GM18508 (cell line): ENCODE measurements around the gene TMOD4.
A peak's percentile ranks its signal among the peaks of the same experiment; 100 is the strongest.
"Not testable (repeated sequence)": the region's sequence is repeated elsewhere in the genome, so short reads cannot be mapped to it uniquely, and the experiment has no call there.

Experiments
- ATAC-seq: cut with Tn5 transposase; IDR thresholded peaks from one replicate; pipeline ENCODE4 v1.9.1; 2021; ENCODE audit warnings: moderate number of reproducible peaks; ENCODE audit not compliant: insufficient read depth, unreplicated experiment

The TMOD4 gene

GRCh38 chr1:151175863-151176262 lies at the start of gene TMOD4:
TSS of gene TMOD4 (minus strand) at chr1:151175981. CDS start at chr1:151174875, 1,106 bp downstream.
- no peak for ATAC-seq

DNA sequence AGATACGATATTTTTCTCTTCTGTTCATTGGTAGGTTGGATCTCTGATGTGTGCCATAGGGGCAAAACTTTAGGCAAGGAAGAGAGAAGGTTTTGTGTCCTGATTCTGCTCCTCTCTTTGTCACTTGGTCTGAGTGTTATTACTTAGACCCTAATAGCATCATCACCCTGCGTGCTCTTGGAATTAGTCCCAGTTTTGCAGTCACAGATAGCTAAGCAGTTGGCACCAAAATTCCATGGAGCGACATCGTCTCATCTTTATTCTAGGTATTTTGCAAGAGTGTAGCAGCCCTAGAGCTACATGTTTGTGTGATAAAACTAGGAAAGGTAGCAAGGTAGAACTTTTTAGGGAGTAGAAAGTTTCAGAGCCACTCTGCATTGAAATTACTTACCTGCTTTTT lies 46.3 kb upstream of the TMOD4 start:
- no peak for ATAC-seq

DNA sequence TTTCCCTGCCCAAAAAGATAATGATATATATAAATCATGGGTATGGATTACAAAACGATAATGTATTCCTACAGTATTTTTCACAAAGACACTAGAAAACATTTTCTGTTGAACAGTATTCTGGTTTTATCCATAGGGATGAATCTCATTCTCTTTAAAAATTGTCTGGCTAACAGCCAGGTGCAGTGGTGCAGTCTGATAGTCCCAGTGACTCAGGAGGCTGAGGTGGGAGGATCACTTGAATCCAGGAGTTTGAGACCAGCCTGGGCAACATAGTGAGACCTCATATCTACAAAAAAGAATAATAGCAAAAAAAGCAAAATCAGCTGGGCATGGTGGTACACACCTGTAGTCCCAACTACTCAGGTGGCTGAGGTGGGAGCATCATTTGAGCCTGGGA lies 45.8 kb upstream of the TMOD4 start:
- no peak for ATAC-seq

GRCh38 chr1:151213560-151213959 lies 37.8 kb upstream of the TMOD4 start:
- no peak for ATAC-seq

DNA sequence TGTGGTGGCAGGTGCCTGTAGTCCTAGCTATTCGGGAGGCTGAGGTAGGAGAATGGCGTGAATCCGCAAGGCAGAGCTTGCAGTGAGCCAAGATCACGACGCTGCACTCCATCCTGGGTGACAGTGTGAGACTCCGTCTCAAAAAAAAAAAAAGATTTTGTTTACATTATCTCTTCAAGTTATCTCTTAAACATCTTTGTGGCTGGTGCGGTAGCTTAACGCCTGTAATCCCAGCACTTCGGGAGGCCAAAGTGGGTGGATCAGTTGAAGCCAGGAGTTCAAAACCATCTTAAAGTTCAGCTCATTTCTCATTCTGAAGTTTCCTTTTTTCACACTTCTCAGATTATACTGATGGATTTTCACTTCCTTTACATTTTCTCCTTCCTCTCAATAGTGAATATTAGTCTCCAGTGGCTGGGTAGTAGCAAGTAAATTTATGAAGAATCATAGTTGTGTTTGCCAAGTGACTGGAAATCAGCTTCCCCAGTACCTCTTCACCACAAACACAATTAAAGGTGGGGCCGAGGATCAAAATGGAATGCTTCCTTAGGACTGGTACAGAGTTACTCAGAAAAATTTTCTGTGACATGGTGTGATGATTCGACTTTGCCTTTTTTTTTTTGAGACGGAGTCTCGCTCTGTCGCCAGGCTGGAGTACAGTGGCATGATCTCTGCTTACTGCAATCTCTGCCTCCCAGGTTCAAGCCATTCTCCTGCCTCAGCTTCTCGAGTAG lies 36.4 kb upstream of the TMOD4 start:
- ATAC-seq = no peak

DNA sequence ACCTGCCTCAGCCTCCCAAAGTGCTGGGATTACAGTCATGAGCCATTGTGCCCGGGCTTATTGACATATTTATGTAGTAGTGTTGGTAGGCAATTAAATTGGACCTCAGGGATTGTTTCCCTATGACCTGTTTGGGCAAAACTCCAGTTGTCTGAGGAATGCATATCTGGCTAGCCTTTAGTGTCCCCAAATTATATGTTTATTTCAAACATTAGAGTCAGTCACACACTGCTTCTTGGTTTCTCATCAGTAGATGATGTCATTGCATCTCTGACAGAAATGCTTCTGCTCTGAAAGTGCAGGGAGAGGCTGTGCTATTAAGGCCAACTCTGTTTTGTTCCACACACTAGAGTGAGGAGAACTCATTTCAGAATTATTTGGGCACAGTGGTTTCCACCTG lies 35.0 kb upstream of the TMOD4 start:
- ATAC-seq = no peak

GRCh38 chr1:151205381-151205965 lies 29.7 kb upstream of the TMOD4 start:
- ATAC-seq = not testable (repeated sequence)

DNA sequence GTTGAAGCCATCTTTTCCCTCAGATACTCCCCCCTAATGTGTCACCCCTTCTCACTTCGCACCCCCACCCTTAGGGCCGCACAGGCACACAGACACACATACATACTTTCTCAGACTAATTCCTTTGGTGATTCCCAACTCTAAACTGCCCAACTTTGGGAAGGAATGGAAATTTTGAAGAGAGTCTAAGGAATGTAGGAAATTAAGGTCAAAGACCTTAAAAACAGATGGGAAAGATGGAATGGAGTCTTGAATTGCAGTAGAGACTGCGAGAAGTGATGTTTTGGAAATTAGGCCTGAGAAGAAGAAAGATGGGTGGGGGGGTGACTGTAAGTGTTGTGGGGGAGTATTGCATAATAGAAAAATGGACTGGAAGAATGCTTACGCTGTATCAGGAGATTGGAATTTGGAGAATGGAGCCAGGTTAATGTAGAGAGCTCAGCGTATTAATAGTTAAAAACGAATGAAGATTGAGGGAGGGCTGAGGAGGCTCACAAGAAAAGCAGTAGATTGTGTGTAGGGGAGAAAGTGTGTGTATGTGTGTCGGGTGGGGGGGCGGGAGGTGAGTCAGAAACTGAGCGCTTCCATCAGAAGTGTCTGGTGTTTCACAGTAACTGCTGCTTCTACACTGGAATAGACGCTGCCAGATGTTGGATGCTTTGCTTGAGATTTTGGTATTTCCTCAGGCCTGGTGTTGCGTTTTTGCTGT lies 24.2 kb upstream of the TMOD4 start:
- no peak for ATAC-seq

GRCh38 chr1:151198254-151199127 lies 22.7 kb upstream of the TMOD4 start, which contains the start of gene PIP5K1A:
TSS of gene PIP5K1A (plus strand) at chr1:151198552. CDS start at chr1:151198997, 445 bp downstream.
- peak; percentile 63 for ATAC-seq

- no peak for ATAC-seq
Measured at GRCh38 chr1:151197863-151198253, 22.1 kb upstream of the TMOD4 start.

DNA sequence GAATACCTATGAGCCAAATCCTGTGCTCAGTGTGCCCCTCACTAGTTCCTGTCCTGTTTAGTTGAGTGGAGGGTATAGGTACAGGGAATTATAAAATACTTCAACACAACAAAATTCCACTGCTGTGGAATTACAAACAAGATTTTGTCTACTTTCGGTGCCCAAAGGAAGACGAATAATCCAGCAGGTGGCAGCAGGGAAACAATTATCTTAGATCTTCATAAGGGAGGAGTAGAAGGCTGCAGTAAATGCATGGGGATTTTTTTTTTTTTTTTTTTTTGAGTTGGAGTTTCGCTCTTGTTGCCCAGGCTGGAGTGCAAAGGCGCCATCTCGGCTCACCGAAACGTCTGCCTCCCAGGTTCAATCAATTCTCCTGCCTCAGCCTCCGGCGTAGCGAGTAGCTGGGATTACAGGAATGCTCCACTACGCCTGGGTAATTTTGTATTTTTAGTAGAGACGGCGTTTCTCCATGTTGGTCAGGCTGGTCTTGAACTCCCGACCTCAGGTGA lies 20.6 kb upstream of the TMOD4 start:
- ATAC-seq = no peak

- ATAC-seq = not testable (repeated sequence)
Measured at GRCh38 chr1:151194894-151195594, 19.3 kb upstream of the TMOD4 start.

DNA sequence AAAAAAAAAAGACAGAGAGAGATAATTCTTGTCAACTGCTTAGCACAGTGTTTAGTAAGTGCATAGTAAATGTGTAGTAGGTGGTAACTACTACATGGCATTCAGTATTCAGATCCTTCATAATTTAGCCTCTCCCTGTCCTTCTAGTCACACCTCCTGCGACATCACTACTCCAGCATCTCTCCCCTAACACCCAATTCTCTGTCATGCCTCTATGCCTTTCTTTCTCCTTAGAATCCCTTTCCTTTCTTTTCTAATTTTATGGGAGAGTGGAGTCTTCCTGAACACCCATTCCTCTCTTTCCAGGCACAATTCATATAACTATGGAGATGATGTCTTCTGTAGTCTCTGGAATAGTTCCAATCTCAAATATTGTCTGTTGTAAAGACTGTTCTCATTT lies 18.1 kb upstream of the TMOD4 start:
- ATAC-seq = no peak

GRCh38 chr1:151193304-151193703 lies 17.5 kb upstream of the TMOD4 start:
- ATAC-seq = no peak

- no peak for ATAC-seq
Measured at GRCh38 chr1:151192047-151192446, 16.3 kb upstream of the TMOD4 start.

DNA sequence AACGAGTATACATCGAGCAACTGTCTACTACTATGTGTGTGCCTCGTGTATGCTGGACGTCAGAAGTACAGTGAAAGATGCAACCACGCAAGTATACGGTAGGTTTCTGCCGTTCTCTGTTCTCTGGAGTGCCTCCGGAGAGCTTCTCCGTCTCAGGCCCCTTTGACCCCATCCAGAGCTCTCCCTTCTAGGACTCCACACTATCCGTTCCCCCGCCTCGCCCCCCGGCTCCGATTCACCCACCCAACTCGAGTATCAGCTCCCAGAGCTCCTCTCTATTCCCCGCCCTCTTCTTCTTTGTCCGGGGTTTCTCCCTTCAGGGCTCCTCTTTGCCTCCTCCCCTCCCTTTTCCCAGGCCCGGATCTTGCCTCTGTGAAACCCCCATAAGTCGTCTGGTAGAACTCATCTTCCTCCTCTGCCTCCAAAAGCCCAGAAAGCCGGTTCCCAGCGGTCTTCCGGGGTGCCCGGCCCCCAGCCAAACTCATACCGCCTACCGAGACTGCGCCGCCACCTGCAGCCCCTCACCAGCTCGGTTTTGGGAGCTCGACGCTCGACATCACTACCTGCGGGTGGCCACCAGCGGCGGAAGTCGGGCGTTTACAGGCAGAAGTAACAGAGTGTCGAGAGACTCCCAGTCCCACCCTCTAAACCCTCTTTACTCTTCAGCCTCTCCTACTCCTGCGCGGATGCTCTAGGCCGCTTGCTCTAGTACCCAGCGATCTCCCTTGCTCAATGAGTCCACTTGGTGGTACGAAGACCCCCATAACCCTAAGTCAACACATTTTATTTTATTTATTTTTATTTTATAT lies 14.1 kb upstream of the TMOD4 start, which contains the start of gene VPS72:
Gene VPS72 (minus strand): TSS at position 561 of the 809 bp plus-strand sequence. CDS start 76 bp downstream, at position 485.
- ATAC-seq = peak; percentile 67

DNA sequence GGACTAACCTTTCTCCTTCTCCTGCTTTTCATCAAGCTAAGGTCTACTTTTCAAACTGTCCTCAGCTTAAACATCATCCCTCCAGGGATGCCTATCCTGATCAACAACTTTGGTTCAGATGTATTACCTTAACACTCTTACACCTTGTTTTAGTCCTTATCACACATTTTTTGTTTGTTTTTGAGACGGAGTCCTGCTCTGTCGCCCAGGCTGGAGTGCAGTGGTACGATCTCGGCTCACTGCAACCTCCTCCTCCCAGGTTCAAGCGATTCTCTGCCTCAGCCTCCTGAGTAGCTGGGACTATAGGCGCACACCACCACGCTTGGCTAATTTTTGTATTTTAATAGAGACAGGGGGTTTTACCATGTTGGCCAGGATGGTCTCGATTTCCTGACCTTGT lies 12.9 kb upstream of the TMOD4 start:
- ATAC-seq = not testable (repeated sequence)

- no peak for ATAC-seq
Measured at GRCh38 chr1:151187205-151187604, 11.4 kb upstream of the TMOD4 start.

GRCh38 chr1:151184211-151184610 lies 8.4 kb upstream of the TMOD4 start:
- ATAC-seq = no peak
